Muscle of leg (tissue), 11 donors: ENCODE data around the gene COL25A1. TPM values are rescaled to one million over a fixed set of nuclear protein-coding genes. Genes with fewer than 3 reads are reported as not detected.
A peak's percentile ranks its signal among the peaks of the same experiment; 100 is the strongest.

Source experiments
- DNase-seq: peaks from one replicate; pipeline ENCODE4 v3.0.0; 2013
- H3K27ac ChIP-seq: one replicate; pipeline ENCODE4 v1.5.1; 2013; ENCODE audit warnings: mild to moderate bottlenecking, low read length, control low read depth
- H3K27me3 ChIP-seq: one replicate; pipeline ENCODE4 v1.6.1; 2013; ENCODE audit warnings: low read length; ENCODE audit not compliant: control insufficient read depth, insufficient read depth
- H3K36me3 ChIP-seq: one replicate; pipeline ENCODE4 v1.6.1; 2013; ENCODE audit warnings: low read length; ENCODE audit not compliant: control insufficient read depth, insufficient read depth
- H3K4me1 ChIP-seq: one replicate; pipeline ENCODE4 v1.6.1; 2013; ENCODE audit warnings: low read length; ENCODE audit not compliant: control insufficient read depth, insufficient read depth
- H3K4me3 ChIP-seq: one replicate; pipeline ENCODE4 v1.5.1; 2013; ENCODE audit warnings: low read length, control low read depth
- H3K9me3 ChIP-seq: replicated peaks from 2 replicates; pipeline ENCODE4 v1.6.1; 2013; ENCODE audit warnings: low read depth, low read length; ENCODE audit not compliant: control insufficient read depth
- WGBS: methylation state at CpG from one replicate; pipeline ENCODE4 v1.1.5; 2013; ENCODE audit warnings: missing lambda C conversion rate; ENCODE audit not compliant: insufficient coverage; 5-methylcytosine and 5-hydroxymethylcytosine counted together
- polyA plus RNA-seq, 8 donors: library from polyadenylated mRNA; unstranded; fragments of 120-200 nt; gene quantifications; one replicate each; pipeline versions ENCODE4 v1.2.1 to v1.2.3, GENCODE V29; 2013; ENCODE audit warnings: inconsistent platforms in 1 of 8, low replicate concordance in 1 of 8; ENCODE audit not compliant: insufficient read length in 8 of 8, insufficient read depth in 1 of 8
- total RNA-seq: library from RNA; stranded (reverse); fragments of 120-200 nt; gene quantifications from one replicate; pipeline ENCODE4 v1.2.4, GENCODE V29; 2013

COL25A1 gene
- total and polyA plus RNA-seq, 9 donors = 4.5 to 9.7 (median 5.6) TPM

GRCh38 chr4:108868606-108869227 lies 433.7 kb downstream of the COL25A1 start:
- Histone ChIP-seq H3K27ac (no peak overlapping the region), H3K4me1 (no peaks in the 10 kb centered on the region), H3K36me3 (no peaks in the 10 kb centered on the region), H3K4me3 (no peak overlapping the region), H3K9me3 (no peaks in the 10 kb centered on the region), H3K27me3 (no peaks in the 10 kb centered on the region)
- WGBS = 97% methylated on average over 1 of the region's 1 CpG
- no peak for DNase-seq

GRCh38 chr4:108867476-108867875 lies 435.0 kb downstream of the COL25A1 start:
- H3K4me3 ChIP-seq = no peak overlapping the region
- H3K36me3 ChIP-seq = no peaks in the 10 kb centered on the region
- H3K9me3 ChIP-seq = no peaks in the 10 kb centered on the region
- H3K27me3 ChIP-seq = no peaks in the 10 kb centered on the region
- DNase-seq = peak; percentile 16
- no peak overlapping the region for H3K27ac ChIP-seq
- no peaks in the 10 kb centered on the region for H3K4me1 ChIP-seq

GRCh38 chr4:108861334-108861733 lies 441.1 kb downstream of the COL25A1 start:
- no peak overlapping the region for H3K4me3 ChIP-seq
- no CpG with 5 or more reads among the region's 2 CpGs for WGBS
- H3K4me1 ChIP-seq = no peaks in the 10 kb centered on the region
- DNase-seq = peak; percentile 33
- H3K36me3 ChIP-seq = no peaks in the 10 kb centered on the region
- H3K9me3 ChIP-seq = no peaks in the 10 kb centered on the region
- no peak overlapping the region for H3K27ac ChIP-seq
- no peaks in the 10 kb centered on the region for H3K27me3 ChIP-seq

DNA sequence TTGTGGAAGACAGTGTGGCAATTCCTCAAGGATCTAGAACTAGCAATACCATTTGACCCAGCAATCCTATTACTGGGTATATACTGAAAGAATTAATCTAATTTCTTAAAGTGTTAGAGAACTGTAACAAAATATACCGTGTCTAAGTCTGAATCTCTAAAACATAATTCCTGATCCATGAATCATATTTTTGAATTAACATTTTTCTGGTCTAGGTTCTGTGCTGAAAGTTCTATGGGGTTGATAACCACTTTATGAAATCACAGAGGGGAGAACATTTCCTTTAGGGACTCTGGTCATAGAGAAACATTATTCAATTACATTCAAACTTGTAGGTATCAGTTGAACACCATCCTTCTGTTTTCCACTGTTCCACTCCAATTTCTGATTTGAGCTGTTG lies 447.7 kb downstream of the COL25A1 start:
- Histone ChIP-seq H3K27ac (no peak overlapping the region), H3K4me3 (no peak overlapping the region), H3K27me3 (no peaks in the 10 kb centered on the region), H3K4me1 (no peaks in the 10 kb centered on the region), H3K36me3 (no peaks in the 10 kb centered on the region), H3K9me3 (no peaks in the 10 kb centered on the region)
- no CpG with 5 or more reads among the region's 1 CpG for WGBS
- no peak for DNase-seq

DNA sequence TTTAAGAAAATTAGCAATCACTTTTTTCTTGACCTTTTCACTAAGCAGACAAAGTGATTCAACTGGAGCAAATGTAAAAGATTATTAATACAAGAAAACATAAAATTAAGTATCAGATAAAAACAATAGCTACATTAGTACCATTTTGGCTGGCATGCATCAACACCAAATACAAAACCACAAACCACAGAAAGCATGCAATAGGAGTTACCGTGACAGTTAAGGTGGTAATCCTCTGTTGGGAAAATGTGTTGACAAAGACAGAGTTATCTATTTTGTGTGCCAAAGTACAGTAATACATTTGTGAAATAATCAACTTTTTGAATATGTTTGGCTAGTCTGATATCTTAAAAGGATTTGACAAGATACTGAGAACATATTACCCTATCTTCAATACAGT lies 449.8 kb downstream of the COL25A1 start:
- Histone ChIP-seq H3K4me1 (no peaks in the 10 kb centered on the region), H3K4me3 (no peak overlapping the region), H3K27me3 (no peaks in the 10 kb centered on the region), H3K27ac (no peak overlapping the region), H3K9me3 (no peaks in the 10 kb centered on the region), H3K36me3 (no peaks in the 10 kb centered on the region)
- DNase-seq = no peak
- no CpG with 5 or more reads among the region's 1 CpG for WGBS

- WGBS = no CpG with 5 or more reads among the region's 2 CpGs
Measured at GRCh38 chr4:108851366-108851765, 451.1 kb downstream of the COL25A1 start.

DNA sequence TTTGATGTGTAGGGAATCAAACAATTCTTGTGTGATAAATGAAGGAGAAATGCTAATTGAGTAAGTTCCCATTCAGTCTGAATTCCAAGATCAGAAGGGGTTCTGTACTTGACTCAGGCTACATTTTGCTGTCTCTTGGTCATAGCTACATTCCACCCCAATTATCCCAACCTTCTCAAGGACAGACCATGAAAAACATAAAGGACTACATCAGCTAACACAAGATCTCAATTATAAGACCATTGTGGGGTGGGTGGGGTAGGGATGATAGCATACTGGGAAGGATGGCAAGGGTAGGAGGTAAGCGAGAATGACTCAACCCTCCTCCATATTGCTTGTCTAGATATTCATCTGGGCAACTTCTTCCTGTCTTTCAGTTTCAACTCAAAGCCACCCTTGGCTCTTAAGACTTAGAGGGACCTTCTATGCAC lies 452.2 kb downstream of the COL25A1 start:
- Histone ChIP-seq H3K9me3 (no peaks in the 10 kb centered on the region), H3K36me3 (no peaks in the 10 kb centered on the region), H3K27ac (no peak overlapping the region), H3K4me3 (no peak overlapping the region), H3K27me3 (no peaks in the 10 kb centered on the region), H3K4me1 (no peaks in the 10 kb centered on the region)
- no CpG with 5 or more reads among the region's 1 CpG for WGBS
- DNase-seq = no peak

More at GRCh38 chr4:108851366-108851765, 451.1 kb downstream of the COL25A1 start:
- no peak overlapping the region for H3K4me3 ChIP-seq
- no peaks in the 10 kb centered on the region for H3K27me3 ChIP-seq
- DNase-seq = no peak
- H3K36me3 ChIP-seq = no peaks in the 10 kb centered on the region
- no peaks in the 10 kb centered on the region for H3K4me1 ChIP-seq
- no peak overlapping the region for H3K27ac ChIP-seq
- no peaks in the 10 kb centered on the region for H3K9me3 ChIP-seq

- Histone ChIP-seq H3K27ac (no peak overlapping the region), H3K27me3 (no peaks in the 10 kb centered on the region), H3K4me3 (no peak overlapping the region), H3K9me3 (no peaks in the 10 kb centered on the region), H3K36me3 (no peaks in the 10 kb centered on the region), H3K4me1 (no peaks in the 10 kb centered on the region)
- 59% methylated on average over 2 of the region's 3 CpGs for WGBS
- no peak for DNase-seq
Measured at GRCh38 chr4:108849611-108850168, 452.8 kb downstream of the COL25A1 start.

DNA sequence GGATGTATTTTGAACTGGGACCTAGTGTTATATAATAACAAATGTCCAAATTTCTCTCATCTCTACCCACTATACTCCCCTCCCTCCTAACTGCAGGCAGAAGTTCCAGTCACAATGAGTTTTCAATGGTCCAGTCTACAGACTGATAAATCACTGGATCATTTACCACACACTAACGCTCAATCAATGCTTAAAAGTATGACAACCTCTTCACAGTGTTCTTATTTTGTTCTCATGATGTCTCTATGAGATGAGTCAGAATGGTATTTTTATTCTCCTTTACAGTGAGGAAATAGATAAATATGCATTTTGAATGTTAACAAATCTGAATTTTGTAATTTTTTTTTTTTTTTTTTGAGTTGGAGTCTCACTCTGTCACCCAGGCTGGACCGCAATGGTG lies 455.9 kb downstream of the COL25A1 start:
- Histone ChIP-seq H3K27me3 (no peaks in the 10 kb centered on the region), H3K27ac (no peak overlapping the region), H3K9me3 (no peaks in the 10 kb centered on the region), H3K4me3 (no peak overlapping the region), H3K4me1 (no peaks in the 10 kb centered on the region), H3K36me3 (no peaks in the 10 kb centered on the region)
- DNase-seq = no peak
- WGBS = no CpG with 5 or more reads among the region's 2 CpGs

GRCh38 chr4:108840426-108840975 lies 462.0 kb downstream of the COL25A1 start:
- H3K27me3 ChIP-seq = no peaks in the 10 kb centered on the region
- H3K4me3 ChIP-seq = no peak overlapping the region
- H3K27ac ChIP-seq = no peak overlapping the region
- H3K36me3 ChIP-seq = no peaks in the 10 kb centered on the region
- DNase-seq = no peak
- no peaks in the 10 kb centered on the region for H3K9me3 ChIP-seq
- no peaks in the 10 kb centered on the region for H3K4me1 ChIP-seq
